Measurements from ENCODE around the gene ACVR2B.
"Not testable (repeated sequence)": the region's sequence is repeated elsewhere in the genome, so short reads cannot be mapped to it uniquely, and the experiment has no call there.

ACVR2B gene

GRCh38 chr3:38453075-38453912, at the start of gene ACVR2B:
ACVR2B (plus strand) TSS chr3:38453890; CDS start chr3:38454323, 433 bp downstream.
- DNase-seq (ENCODE audit: low read depth in 1 of 2, low spot score in 1 of 2): peak; percentile 53 to 59

- DNase-seq (ENCODE audit: low read depth in 1 of 2, low spot score in 1 of 2): no peak
These were observed 49.4 kb upstream of the ACVR2B start for GRCh38 chr3:38404286-38404685.

- DNase-seq (ENCODE audit: low read depth in 1 of 2, low spot score in 1 of 2): no peak
These were observed 42.1 kb upstream of the ACVR2B start for GRCh38 chr3:38411591-38411990.

GRCh38 chr3:38420758-38421157, 32.9 kb upstream of the ACVR2B start:
- not testable (repeated sequence) for DNase-seq (ENCODE audit: low read depth in 1 of 2, low spot score in 1 of 2)

GRCh38 chr3:38421679-38422336, 31.9 kb upstream of the ACVR2B start:
- no peak for DNase-seq (ENCODE audit: low read depth in 1 of 2, low spot score in 1 of 2)

GRCh38 chr3:38426798-38427426, 26.8 kb upstream of the ACVR2B start:
- not testable (repeated sequence) for DNase-seq (ENCODE audit: low read depth in 1 of 2, low spot score in 1 of 2)

GRCh38 chr3:38432871-38433658, 20.6 kb upstream of the ACVR2B start:
- not testable (repeated sequence) for DNase-seq (ENCODE audit: low read depth in 1 of 2, low spot score in 1 of 2)

- not testable (repeated sequence) for DNase-seq (ENCODE audit: low read depth in 1 of 2, low spot score in 1 of 2)
These were observed 20.0 kb upstream of the ACVR2B start for GRCh38 chr3:38433661-38434060.

GRCh38 chr3:38438436-38439069, 15.1 kb upstream of the ACVR2B start:
- not testable (repeated sequence) for DNase-seq (ENCODE audit: low read depth in 1 of 2, low spot score in 1 of 2)

GRCh38 chr3:38443205-38443604, 10.5 kb upstream of the ACVR2B start:
- DNase-seq (ENCODE audit: low read depth in 1 of 2, low spot score in 1 of 2): not testable (repeated sequence)

- no peak for DNase-seq (ENCODE audit: low read depth in 1 of 2, low spot score in 1 of 2)
These were observed 7.5 kb upstream of the ACVR2B start for GRCh38 chr3:38446085-38446686.

GRCh38 chr3:38446812-38447211, 6.9 kb upstream of the ACVR2B start:
- DNase-seq (ENCODE audit: low read depth in 1 of 2, low spot score in 1 of 2): no peak

GRCh38 chr3:38450853-38451252, 2.8 kb upstream of the ACVR2B start:
- no peak for DNase-seq (ENCODE audit: low read depth in 1 of 2, low spot score in 1 of 2)

- DNase-seq (ENCODE audit: low read depth in 1 of 2, low spot score in 1 of 2): no peak
These were observed 155 bp downstream of the ACVR2B start for GRCh38 chr3:38453913-38454177.

GRCh38 chr3:38454178-38454883, 641 bp downstream of the ACVR2B start:
- peak in 1 of 2 donors; percentile 6 for DNase-seq (ENCODE audit: low read depth in 1 of 2, low spot score in 1 of 2)

GRCh38 chr3:38454884-38455638, 1.4 kb downstream of the ACVR2B start:
- peak in 1 of 2 donors; percentile 22 for DNase-seq (ENCODE audit: low read depth in 1 of 2, low spot score in 1 of 2)

- no peak for DNase-seq (ENCODE audit: low read depth in 1 of 2, low spot score in 1 of 2)
These were observed 2.1 kb downstream of the ACVR2B start for GRCh38 chr3:38455639-38456430.
